Activated B cell treated with CpG ODN at 0.5 μM for 24 hours (primary cell): Measurements from ENCODE around the gene VOPP1. TPM values are rescaled to one million over a fixed set of nuclear protein-coding genes. Genes with fewer than 3 reads are reported as not detected.

Source experiments
- ATAC-seq: fragments of 200-7000 bp; cut with Tn5 transposase; one replicate; pipeline ENCODE4 v1.10.0; 2021; ENCODE audit warnings: low read depth, mild to moderate bottlenecking, moderate library complexity
- CTCF ChIA-PET: fragments of 350-600 bp; sonication (Branson Sonifier 250); formaldehyde crosslinking; loops from one replicate; lab custom pipeline; 2021; ENCODE audit warnings: antibody characterized with exemption; lab: Charles Lee
- POLR2A ChIA-PET: fragments of 350-600 bp; sonication (Branson Sonifier 250); formaldehyde crosslinking; loops from one replicate; lab custom pipeline; 2021; ENCODE audit warnings: antibody characterized with exemption; lab: Charles Lee
- DNase-seq: peaks from one replicate; pipeline ENCODE4 v3.0.0; 2022
- H3K27ac Mint-ChIP-seq: one replicate; pipeline ENCODE4 v1.8.0; 2020; ENCODE audit warnings: mixed read lengths
- H3K27me3 Mint-ChIP-seq: one replicate; pipeline ENCODE4 v1.8.0; 2021; ENCODE audit warnings: mixed read lengths
- H3K36me3 Mint-ChIP-seq: one replicate; pipeline ENCODE4 v1.8.0; 2021; ENCODE audit warnings: low read depth, mixed read lengths
- H3K4me1 Mint-ChIP-seq: one replicate; pipeline ENCODE4 v1.8.0; 2021; ENCODE audit warnings: mixed read lengths
- H3K4me3 Mint-ChIP-seq: one replicate; pipeline ENCODE4 v1.8.0; 2020; ENCODE audit warnings: mild to moderate bottlenecking, mixed read lengths
- H3K9me3 Mint-ChIP-seq: one replicate; pipeline ENCODE4 v1.8.0; 2020; ENCODE audit warnings: mixed read lengths
- intact Hi-C: fragments of 100-400 bp; cut with micrococcal nuclease; formaldehyde crosslinking; loops from one replicate; pipeline ENCODE4 v1.15.1; 2024
- total RNA-seq: library from RNA; stranded (reverse); gene quantifications from 2 replicates; pipeline ENCODE4 v1.2.3, GENCODE V29; 2022
- TF ChIP-seq, protein P1 (sequence below): fragments of 200-600 bp; IDR thresholded peaks from one replicate; pipeline ENCODE4 v1.8.0; 2022; ENCODE audit warnings: antibody characterized with exemption, mild to moderate bottlenecking

Gene VOPP1
- total RNA-seq, 1 donor from 2014 or later, result 438 TPM

DNA sequence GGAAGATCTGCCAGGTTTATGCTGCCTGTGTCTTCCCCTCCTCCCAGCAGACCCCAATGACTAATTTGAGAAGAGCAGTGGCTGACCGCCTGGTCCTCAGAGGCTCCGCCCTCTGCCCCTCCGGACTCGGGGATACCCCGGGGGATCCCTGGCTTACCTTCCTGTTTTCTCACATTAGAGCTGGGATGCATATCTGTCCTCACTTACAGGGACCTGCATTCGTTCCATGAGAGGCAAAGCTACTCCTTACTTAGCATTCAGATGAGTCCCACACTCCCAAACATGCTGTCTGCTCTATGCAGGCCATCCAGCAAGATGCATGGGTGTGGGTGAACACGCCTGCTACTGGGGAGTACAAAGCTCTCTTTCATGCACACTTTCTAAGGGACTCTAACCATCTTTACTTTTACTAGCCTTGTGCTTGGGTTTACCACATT lies 24.0 kb downstream of the VOPP1 start:
- POLR2A ChIA-PET, result interaction anchor here (0.6 to 22.9 kb wide), 11 partner anchors 10 to 82 kb away, joined by 3 to 651 read pairs (median 6); partner anchors contain the start of gene VOPP1

DNA sequence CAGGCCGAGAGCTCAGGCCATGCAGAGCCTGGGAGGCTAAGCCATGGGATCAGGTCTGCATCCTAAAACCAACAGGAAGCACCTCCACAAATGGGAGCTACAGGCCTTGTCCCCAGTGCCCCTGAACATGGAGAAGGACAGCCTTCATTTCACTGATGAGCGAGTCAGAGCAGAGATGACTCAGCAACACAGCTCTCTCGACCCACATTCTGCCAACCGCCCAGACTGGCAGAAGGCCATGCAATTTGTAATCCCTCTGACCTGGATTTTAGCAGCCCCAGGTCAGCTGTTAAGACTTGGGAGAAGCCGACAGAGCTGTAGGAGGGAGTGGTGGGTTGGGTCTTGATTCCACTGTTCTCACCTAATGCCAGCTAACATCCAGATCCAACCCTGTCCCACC lies 25.5 kb downstream of the VOPP1 start:
- H3K4me1 Mint-ChIP-seq, result peaks cover 89% of the 10 kb centered on the region

More for the DNA sequence above, 24.0 kb downstream of the VOPP1 start:
- Mint-ChIP-seq H3K27ac (peak overlapping the region; percentile 77), H3K9me3 (no peaks in the 10 kb centered on the region), H3K36me3 (peaks cover 60% of the 10 kb centered on the region), H3K27me3 (no peaks in the 10 kb centered on the region), H3K4me3 (peak overlapping the region; percentile 79), H3K4me1 (peaks cover 96% of the 10 kb centered on the region)
- DNase-seq, result no peak
- CTCF ChIA-PET, result interaction anchor here (1.1 to 3.2 kb wide), 3 partner anchors 9 to 15 kb away, joined by 3 to 16 read pairs (median 4); no protein-coding TSS in a partner anchor
- peak; percentile 40 for ATAC-seq
- intact Hi-C loops, result no loop called here
- TF ChIP-seq, protein P1, sequence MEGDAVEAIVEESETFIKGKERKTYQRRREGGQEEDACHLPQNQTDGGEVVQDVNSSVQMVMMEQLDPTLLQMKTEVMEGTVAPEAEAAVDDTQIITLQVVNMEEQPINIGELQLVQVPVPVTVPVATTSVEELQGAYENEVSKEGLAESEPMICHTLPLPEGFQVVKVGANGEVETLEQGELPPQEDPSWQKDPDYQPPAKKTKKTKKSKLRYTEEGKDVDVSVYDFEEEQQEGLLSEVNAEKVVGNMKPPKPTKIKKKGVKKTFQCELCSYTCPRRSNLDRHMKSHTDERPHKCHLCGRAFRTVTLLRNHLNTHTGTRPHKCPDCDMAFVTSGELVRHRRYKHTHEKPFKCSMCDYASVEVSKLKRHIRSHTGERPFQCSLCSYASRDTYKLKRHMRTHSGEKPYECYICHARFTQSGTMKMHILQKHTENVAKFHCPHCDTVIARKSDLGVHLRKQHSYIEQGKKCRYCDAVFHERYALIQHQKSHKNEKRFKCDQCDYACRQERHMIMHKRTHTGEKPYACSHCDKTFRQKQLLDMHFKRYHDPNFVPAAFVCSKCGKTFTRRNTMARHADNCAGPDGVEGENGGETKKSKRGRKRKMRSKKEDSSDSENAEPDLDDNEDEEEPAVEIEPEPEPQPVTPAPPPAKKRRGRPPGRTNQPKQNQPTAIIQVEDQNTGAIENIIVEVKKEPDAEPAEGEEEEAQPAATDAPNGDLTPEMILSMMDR, result no peak

DNA sequence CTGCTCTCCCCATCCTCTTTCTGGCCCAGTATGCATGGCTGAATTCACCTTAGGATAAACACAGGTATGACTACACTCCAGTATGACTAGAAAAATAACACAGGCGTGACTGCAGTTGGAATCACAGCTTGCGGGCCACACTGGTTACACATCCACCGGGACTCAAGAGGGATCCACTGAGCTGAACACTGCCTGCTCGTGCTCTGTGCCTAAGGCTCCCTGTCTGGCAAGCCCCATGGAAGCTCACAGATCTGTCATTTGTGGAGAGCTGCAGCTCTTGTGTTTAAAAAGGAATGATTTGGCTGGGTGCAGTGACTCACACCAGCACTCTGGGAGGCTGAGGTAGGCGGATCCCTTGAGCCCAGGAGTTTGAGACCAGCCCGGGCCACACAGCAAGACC lies 26.8 kb downstream of the VOPP1 start:
- no peaks in the 10 kb centered on the region for H3K9me3 Mint-ChIP-seq

More for the DNA sequence above, 25.5 kb downstream of the VOPP1 start:
- intact Hi-C loops, result loop anchor here (1.0 kb wide), 2 partner anchors 8 to 12 kb away; no protein-coding TSS in a partner anchor
- peak overlapping the region; percentile 19 for H3K4me3 Mint-ChIP-seq
- peak overlapping the region; percentile 77 for H3K27ac Mint-ChIP-seq
- no peaks in the 10 kb centered on the region for H3K9me3 Mint-ChIP-seq
- no peaks in the 10 kb centered on the region for H3K27me3 Mint-ChIP-seq
- peak; percentile 56 for ATAC-seq
- H3K36me3 Mint-ChIP-seq, result peaks cover 57% of the 10 kb centered on the region
- TF ChIP-seq, protein P1, result no peak
- CTCF ChIA-PET, result interaction anchor here (0.8 to 1.6 kb wide), 3 partner anchors 10 to 12 kb away, joined by 3 to 5 read pairs (median 4); no protein-coding TSS in a partner anchor
- no peak for DNase-seq
- POLR2A ChIA-PET, result interaction anchor here (1.2 to 22.9 kb wide), 7 partner anchors 8 to 32 kb away, joined by 3 to 651 read pairs (median 6); partner anchors contain the start of gene VOPP1

DNA sequence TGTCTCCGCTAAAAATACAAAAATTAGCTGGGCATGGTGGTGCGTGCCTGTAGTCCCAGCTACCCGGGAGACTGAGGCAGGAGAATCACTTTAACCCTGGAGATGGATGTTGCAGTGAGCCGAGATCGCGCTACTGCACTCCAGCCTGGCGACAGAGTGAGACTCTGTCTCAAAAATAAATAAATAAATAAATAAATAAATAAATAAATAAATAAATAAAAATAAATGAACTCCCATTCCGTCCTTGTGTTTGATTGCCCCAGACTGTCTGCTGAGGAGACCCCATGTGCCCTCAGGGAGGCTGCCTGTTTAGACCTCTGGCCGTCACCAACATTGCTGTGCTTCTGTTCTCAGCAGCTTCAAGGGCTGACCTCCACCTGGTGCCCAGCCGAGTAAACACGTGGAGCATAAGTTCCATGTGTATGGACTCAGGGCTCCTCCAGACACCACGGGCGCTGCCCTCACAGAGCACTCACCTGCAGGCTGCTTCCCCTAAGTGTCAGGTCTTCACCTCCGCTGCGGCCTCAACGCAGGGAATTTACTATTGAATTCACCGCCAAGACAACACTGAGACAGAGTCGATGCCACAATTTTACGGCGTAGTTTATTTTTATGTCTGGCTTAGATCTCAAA lies 32.0 kb downstream of the VOPP1 start:
- DNase-seq, result no peak
- Mint-ChIP-seq H3K4me1 (peaks cover 87% of the 10 kb centered on the region), H3K4me3 (peak overlapping the region; percentile 55), H3K36me3 (peaks cover 77% of the 10 kb centered on the region), H3K9me3 (no peaks in the 10 kb centered on the region), H3K27ac (peak overlapping the region; percentile 75), H3K27me3 (no peaks in the 10 kb centered on the region)
- TF ChIP-seq, protein P1, result no peak
- intact Hi-C loops, result no loop called here
- ChIA-PET POLR2A (interaction anchor here (1.0 to 22.9 kb wide), 4 partner anchors 14 to 29 kb away, joined by 3 to 651 read pairs (median 180); partner anchors contain the start of gene VOPP1), CTCF (no interaction called here)
- no peak for ATAC-seq

More for the DNA sequence above, 26.8 kb downstream of the VOPP1 start:
- Mint-ChIP-seq H3K36me3 (peaks cover 59% of the 10 kb centered on the region), H3K4me3 (peak overlapping the region; percentile 19), H3K27ac (peak overlapping the region; percentile 53), H3K27me3 (no peaks in the 10 kb centered on the region), H3K4me1 (peaks cover 88% of the 10 kb centered on the region)
- ChIA-PET CTCF (interaction anchor here (0.9 kb wide), 1 partner anchor 9 kb away, joined by 3 read pairs; no protein-coding TSS in a partner anchor), POLR2A (interaction anchor here (1.1 to 22.9 kb wide), 5 partner anchors 7 to 24 kb away, joined by 5 to 651 read pairs (median 20); partner anchors contain the start of gene VOPP1)
- TF ChIP-seq, protein P1, result no peak
- ATAC-seq, result no peak
- intact Hi-C loops, result no loop called here
- no peak for DNase-seq

DNA sequence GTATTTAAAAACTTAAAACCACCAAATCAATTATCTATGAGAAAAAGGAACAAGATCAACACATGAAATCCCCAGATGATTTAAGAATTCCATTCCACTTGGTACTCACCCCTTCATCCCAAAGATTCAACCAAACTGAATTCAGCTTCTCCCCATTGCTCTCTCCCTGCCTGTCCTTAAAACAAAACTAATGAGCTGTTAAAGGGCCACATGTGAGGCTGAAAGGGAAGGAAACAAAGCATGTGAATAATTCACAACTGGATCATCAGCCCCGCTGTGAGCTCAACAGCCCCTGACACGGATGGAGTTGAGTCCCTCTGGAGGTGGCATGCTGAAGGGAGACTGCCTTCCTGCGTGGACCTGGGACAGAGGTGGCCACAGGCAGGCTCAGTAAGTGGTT lies 32.9 kb downstream of the VOPP1 start:
- Mint-ChIP-seq H3K27ac (peak overlapping the region; percentile 59), H3K4me1 (peaks cover 88% of the 10 kb centered on the region), H3K4me3 (peak overlapping the region; percentile 47), H3K36me3 (peaks cover 71% of the 10 kb centered on the region), H3K9me3 (no peaks in the 10 kb centered on the region), H3K27me3 (no peaks in the 10 kb centered on the region)
- POLR2A ChIA-PET, result interaction anchor here (1.3 to 22.9 kb wide), 5 partner anchors 8 to 30 kb away, joined by 4 to 651 read pairs (median 20); partner anchors contain the start of gene VOPP1
- DNase-seq (no peak), ATAC-seq (no peak)
- intact Hi-C loops, result loop anchor here (1.0 kb wide), 1 partner anchor 8 kb away; no protein-coding TSS in a partner anchor
- TF ChIP-seq, protein P1, result no peak
- CTCF ChIA-PET, result interaction anchor here (1.3 kb wide), 1 partner anchor 8 kb away, joined by 3 read pairs; no protein-coding TSS in a partner anchor
